DOHH2 (cell line): ENCODE data around the gene ATRN.

Source experiments
- CTCF ChIP-seq: fragments of 200-600 bp; sonication (generic); IDR thresholded peaks from one replicate; pipeline ENCODE4 v1.5.1; 2014; ENCODE audit warnings: antibody characterized with exemption, mild to moderate bottlenecking, low read depth, low read length; ENCODE audit not compliant: poor library complexity, severe bottlenecking
- EZH2phosphoT487 ChIP-seq: fragments of 200-600 bp; sonication (generic); IDR thresholded peaks from 2 replicates; pipeline ENCODE4 v1.6.1; 2017; ENCODE audit warnings: borderline replicate concordance, mild to moderate bottlenecking, antibody characterized with exemption, low read length, moderate library complexity, mixed read lengths

- TF ChIP-seq CTCF (no peak), EZH2phosphoT487 (no peak)
Observed at GRCh38 chr20:3477861-3478544, 7.2 kb downstream of the ATRN start.
